ENCODE results near the gene CDYL.

CDYL gene

DNA sequence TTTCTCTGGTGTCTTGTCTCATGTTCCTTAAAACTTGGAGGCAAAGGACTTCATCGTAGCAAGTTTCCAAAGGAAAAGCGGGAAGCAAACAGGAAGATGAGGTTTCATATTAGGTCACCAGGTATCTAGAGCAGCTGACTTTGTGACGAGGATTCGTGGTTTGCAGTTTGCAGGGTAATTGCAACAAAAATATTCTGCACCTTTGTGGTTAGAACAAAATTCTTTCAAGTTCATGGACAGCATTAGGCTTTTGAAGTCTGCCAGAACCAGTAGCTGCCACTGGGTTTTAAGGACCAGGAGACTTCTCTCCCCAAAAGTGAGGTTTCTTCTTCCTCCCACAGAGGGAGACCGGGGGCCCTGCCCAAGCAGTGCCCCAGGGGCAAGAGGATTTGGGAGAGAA is 164.2 kb downstream of the CDYL start:
- DNase-seq, result no peak

DNA sequence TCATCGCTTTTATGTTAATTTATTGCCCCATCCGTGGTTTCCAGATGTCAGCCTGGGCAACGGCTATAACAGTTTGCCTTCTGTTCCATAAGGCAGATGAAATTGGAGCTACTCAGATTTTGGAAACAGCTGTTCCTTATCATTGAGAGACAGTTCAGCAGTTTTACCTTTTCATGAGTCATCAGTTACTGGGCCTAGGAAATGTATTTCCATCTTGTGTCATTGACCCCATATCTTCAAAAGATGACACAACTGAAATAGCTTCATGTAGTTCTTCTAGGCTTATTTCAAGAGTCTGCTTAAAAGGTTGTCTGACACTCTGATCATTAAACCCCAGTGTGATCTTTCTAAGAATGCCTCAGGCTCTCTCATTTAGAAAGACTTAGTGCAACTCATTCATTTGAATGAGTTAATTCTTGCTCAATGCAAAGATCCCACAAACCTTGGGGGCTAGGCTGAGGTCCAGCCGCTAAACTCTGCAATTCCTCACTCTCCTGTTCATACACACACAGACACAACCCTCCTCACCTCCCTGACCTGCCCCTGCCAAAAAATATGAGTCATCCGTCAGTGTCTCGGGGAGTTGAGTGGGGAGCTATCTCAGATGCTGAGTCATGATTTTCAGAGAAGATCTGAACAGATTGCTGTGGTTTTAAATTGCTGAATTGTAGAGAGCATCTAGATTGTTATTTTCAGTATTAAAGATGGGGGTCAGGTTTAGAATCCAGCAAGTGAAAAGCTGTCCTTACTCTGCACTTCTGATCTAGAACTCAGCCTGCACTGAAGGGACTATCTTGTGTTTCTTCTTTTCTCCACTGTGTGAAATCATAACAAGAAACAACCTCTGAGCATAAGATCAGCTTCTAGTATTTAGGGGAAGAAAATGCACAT is 165.8 kb downstream of the CDYL start:
- peak; percentile 83 for DNase-seq

DNA sequence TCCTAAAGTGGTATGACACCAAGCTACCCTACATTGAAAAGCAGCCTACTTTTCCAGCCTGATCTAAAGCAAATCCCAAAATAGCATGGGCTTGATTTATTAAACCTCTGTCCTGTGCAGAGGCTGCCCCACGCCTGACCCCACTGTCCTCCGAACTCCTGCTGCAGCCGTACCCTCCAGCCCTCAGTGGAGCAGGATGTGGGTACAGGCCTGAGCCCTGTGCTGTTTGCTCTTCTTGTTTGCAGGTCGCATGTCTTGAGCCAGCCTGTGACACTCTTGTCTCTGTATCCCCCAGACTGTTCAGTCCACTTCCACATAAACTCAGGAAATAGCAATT is 166.4 kb downstream of the CDYL start:
- DNase-seq, result no peak

DNA sequence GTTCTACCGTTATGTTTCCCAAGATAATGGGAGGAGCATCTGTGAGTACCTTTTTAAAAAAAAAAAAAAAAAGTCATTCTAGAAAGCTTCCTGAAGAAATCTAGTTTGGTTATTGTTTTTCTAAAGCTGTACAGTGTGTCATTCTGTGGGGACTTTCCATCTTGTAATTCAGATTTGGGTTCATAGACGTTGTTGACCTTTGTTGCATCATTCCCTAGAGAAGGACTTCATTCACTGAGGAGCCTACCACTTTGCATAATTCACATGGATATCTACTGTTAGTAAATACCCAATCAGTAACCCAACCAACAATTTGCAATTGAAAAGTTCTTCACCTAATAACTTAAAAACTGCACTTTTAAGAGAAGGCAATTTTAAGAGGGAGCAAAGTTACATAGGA is 167.5 kb downstream of the CDYL start:
- no peak for DNase-seq

DNA sequence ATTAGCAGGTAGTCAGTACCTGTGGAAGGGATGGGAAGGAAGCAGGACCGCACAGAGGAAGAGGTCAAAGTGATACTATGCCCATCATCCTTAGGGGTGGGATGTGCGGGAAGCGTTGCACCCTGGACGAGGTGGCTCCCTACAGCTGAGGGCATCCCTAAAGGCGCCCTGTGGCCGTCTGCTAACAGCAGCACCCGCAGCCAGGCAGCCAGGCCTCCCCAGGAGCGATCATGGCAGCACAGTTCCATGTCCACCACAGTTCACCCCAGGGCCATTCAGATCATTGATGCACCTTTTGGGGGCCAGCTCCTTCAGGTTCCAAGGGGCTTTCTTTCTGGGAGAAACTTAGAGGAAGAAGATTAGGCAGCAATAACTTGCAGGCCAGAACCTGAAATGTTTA is 168.1 kb downstream of the CDYL start:
- no peak for DNase-seq

DNA sequence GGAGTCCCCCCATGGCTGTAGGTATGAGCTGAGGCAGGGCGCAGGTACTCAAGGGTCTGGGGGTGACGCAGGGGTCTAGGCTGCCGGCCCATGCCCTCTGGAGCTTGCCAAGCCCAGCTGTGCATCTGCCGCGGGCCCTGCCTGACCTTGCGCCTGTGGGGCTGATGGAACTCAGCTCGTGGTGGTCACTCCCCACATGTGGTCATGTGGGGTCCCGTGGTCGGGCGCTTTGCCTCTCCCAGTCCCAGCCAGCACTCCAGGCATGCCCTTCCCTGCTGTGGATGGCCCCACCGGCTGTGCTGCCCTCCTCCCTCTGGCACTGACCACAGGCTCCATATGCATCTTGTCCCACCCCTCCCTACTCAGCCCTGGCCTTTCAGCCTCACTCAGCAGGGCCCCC is 170.3 kb downstream of the CDYL start:
- no peak for DNase-seq

DNA sequence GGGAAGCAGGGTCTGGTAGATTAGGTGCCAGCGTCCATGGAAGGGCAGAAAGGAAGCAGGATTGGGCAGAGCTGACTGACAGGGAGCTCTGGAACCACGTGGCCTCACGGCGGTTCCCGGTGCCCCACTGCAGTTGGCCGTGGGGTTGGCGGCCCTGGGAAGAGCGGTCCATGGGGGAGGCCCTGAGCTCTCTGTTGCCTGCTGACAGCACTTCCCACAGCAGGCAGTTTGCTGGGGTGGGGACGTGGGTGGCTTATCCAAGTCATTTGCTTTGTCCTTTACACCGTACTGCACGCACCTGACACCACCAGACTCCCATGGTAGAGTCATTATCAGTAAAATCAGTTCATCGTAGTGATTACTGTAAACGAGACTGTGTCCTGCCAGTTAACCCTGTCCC is 171.5 kb downstream of the CDYL start:
- no peak for DNase-seq

DNA sequence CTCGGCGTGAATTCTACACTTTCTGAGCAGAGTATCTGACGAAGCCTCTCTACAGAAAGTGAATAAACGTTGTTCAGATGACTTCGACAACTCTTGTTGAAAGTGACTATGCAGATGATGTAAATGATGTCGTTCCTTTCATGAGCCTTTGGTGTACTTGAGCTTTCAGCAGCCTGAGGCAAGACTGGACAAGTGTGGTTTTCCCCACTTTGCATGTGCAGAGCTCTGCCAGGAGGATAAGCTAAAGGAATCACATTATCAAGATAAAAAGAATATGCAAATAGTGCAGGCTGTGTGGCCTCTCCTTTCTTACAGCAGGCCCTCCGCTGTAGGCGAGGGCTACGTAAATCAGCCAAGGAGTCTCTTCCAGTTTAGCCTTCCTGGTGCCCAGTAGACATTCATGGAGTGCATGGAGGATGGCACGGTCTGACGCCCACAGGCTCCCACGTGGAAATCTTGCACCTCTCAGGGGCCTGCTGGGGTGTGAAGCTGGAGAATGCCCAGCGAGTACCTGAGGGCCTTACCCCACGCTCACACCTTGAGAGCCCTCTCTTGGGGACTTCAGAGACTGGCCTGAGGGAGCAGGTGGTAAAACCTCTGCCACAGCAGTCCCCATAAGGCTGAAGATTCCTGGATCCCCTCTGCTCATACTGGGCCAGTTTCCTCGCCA is 172.7 kb downstream of the CDYL start:
- DNase-seq, result no peak

DNA sequence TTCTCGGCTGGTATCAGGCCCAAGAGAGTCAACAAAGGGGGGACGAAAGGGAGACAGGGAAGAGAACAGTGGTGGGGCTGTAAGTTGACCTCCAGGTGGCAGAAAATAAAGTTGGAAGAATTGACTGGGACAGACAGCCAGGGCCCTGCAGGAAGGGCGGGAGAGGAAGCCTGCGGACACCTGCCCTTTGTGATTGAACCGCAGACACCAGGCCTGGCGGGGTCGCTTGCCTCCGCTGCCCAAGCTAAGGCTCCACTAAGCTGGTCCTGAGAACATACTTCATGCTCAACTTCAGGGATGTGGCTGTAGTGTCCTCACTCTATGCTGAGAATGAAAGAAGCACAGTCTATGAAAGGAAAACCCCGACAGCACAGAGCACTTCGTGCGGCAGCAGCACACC is 173.9 kb downstream of the CDYL start:
- DNase-seq, result no peak

DNA sequence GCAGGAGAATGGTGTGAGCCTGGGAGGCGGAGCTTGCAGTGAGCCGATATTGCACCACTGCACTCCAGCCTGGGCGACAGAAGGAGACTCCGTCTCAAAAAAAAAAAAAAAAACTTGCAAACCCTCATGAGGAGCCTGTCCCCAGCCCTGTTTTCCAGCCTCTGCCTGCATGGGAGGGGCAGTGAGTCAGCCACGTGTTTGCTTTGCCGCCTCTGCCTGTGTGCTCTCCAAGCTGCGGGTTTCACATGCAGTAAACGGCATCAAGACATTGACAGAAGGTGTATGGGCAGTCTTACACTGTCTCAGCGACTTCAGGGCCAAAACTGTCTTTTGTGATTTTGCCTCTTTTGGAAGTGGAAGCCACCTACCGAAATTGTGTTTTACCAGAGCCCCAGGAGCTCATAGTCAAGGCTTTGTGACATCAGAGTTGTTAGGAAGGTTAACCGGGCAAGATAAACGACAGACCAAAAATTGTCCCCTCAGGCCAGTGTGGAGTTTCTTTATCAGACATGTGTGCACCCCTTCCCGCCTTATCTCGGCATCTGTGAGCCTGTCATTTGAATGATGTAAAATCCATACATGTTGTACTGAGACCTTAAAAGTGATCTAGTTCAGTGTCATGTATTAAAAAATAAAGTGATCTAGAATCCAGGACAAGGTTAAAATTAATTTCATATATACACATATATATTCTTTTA is 174.8 kb downstream of the CDYL start:
- no peak for DNase-seq

DNA sequence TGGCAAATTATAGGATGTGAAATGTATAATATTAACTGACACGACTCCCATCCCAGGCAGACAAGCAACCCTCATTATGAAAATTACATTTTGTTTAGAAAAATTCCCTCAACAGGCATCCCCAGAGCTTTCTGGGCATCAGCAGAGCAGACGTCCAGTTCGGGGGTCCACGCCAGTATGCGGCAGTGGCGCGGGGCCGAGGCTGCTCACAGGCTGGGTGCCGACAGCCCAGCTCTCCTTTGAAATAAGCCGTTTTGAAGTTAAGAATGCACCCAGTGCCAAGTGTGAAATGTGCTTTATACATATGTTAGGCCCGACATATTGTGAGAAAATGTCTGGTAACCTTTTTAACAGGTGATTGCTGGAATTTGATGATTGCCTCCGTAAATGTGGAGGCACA is 177.2 kb downstream of the CDYL start:
- DNase-seq, result no peak

DNA sequence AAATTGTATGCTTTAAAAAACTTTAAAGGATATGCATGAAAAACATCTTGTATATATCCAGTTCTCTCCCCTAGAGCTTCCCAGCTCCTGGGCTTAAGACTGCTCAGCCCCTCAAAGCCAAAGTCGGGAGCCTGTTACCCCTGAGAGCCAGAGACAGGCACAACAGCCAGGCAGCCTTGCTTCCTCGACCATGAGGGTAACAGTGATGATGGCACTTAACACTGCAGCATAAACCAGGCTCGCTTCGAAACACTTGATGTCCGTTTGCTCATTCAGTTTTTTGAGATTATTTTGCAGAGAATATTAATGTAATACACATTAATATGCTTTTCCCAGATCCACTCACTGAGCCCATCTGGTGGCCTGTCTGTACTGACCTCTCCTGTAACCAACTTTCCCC is 180.4 kb downstream of the CDYL start:
- no peak for DNase-seq

DNA sequence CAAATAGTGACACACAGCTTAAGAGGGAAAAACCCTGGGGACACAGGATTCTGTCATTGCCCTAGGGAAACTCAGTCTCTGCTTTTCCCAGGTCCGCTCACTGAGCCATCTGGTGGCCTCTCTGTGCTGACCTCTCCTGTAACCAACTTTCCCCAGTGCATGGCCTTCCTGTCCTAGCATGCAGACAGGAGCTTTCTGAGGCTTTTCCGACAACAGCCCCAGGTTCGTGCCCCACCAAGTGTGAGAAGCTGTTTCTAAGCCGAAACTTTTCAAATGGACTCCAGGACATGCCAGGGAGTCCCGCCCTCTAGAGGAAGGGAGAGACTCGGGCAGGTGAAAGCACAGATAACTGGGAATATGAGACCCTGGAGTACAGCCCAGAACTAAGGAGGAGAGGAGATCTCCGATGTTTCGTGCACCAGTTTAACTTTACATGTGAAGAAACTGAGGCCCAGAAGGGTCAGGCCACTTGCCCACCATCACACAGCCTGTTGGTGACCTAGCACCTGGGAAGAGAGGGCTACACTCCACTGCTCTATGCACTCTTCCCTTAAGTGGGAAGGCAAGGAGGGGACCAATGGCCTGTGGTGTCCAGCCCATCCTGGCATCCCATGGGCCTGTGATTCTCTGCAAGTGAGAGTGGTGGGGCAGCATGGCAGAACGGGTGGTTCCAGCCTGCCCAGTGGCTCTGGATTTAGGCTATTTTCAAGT is 181.5 kb downstream of the CDYL start:
- DNase-seq, result peak; percentile 14

DNA sequence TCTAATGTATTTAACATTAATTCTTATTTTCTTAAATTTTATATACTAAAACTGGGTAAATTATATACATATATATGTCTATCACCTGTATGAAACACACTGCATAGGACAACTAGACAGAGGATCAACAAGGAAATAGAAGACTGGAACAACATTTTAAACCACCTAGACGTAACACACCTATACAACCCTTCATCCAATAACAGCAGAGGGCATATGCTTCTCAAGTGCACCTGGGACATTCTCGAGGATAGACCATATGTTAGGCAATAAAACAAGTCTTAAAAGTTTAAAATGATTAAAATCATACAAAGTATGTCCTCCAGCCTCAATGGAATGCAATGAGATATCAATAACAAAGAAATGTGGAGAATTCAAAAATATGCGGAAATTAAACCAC is 182.4 kb downstream of the CDYL start:
- DNase-seq, result no peak

DNA sequence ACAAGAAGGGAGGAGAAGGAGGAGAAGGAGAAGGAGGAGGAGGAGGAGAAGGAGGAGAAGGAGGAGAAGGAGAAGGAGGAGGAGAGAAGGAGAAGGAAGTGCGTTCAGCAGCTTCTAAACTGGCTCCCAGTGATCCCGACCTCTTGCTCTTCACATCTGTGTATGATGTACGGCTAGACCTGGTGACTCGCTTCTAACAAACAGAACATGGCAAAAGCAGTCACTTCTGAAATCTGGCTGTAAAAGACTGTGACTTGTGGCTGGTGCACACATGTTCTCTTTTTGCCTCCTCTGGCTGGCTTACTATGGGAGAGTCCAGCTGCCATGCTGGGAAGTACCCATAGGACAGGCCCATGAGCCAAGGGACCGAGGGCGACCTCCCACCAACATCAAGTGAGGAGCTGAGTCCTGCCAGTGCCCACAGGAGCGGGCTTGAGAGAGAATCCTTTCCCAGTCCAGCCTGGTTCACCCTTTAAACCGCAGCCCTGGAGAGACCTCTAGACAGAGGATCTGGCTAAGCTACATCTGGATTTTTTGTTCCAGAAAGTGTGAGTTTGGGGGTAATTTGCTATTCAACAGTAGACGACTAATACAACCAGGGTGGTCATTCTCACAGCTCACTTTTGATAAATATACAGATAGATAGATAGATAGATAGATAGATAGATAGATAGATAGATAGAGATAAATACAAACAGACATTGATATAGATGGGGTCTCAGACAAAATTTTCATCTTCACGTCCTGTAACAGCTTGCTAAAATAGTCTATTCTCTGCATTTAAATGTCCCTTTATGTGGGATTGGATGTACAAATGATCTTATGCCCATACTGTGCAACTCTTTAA is 185.3 kb downstream of the CDYL start:
- DNase-seq, result no peak

DNA sequence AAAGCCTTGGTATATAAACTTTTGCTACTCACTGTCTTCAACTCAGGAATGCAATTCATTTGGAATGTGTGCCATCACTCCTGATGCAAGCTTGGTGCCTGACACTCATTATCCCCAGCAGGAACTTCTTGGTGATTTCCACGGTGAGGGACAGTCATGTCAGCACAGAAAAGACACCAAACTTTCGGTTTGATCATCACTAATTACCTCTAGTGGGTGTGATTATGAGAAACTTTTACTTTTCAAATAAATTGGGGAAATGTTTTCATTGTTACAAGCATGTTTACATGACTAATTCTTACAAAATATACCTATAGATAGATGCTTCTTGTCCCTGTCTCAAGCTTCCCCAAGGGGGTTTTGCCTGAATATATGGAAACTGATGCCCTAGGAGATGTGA is 186.7 kb downstream of the CDYL start:
- no peak for DNase-seq

DNA sequence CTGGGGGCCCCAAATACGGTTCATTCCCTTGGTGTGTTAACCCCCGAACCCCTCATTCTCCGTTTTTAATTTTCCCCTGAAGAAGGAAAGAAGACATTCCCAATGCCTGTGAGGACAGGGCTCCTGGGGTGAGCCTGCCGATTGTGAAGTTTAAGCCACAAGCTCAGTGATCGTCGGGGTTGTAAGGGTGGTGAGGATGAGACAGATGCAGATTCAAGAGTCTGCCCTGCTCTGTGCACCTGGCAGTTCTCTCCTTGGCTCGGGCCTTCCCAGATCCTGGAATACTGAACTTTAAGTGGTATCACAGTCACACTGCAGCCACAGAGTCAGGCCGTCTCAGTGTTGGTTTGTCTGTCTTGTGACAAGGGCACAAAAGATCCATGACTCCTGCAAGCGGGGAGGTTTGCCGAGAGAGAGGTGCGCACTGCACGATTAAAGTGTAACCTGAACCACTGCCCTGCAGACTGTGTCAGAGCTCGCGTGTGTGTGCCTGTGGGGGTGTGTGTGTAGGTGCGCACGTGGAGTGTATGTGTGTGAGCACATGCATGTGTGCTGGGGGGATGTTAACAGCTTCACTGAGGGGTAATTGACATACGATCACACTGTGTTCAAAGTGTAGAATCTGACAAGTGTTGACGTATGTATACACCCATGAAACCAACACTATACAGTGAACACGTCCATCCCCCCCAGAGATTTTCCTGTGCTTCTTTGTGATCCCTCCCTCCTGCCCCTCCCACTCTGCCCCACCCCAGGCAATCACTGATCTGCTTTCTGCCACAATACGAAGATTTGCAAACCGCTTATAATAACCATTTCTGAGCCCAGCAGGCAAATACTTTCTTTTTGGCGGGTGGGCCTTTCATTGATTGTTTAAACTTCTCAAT is 188.7 kb downstream of the CDYL start:
- DNase-seq, result no peak

DNA sequence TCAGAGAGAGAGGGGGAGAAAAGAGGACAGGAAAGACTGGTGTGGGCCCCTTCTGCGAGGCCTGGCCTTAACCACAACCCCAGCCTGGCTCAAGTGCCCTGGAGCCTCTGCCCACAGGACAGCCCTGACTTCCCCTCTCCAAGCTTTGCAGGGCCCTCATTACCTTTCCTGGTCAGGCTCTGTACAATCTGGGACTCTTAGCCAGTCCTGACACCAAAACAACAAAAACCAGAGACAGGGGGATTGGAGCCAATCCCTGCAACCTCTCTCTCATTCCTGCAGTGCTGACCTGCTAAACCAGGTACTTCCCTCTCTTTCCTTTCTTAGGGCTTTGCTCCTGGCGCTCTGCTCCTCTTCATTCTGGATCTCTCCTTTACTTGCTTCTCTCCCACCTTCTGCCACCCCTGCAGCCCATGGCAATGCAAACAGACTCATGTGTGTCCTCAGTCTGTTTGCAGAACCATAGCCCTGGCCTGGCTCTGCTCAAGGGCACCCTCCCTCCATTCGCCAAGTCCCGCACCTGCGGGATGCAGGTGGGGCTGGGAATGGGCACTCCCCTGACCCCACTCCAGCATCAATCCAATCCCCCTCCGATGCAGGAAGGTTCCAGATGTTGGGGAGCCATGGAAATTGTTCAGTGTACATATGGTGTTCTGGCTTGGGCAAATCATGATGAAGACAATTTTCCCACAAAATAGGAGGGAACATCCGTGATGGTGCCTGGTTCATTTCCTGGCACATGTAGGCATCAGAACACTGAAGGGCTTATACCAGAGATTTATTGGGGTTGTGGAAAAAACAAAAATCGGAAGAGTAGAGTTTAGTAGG is 189.6 kb downstream of the CDYL start:
- DNase-seq, result no peak

DNA sequence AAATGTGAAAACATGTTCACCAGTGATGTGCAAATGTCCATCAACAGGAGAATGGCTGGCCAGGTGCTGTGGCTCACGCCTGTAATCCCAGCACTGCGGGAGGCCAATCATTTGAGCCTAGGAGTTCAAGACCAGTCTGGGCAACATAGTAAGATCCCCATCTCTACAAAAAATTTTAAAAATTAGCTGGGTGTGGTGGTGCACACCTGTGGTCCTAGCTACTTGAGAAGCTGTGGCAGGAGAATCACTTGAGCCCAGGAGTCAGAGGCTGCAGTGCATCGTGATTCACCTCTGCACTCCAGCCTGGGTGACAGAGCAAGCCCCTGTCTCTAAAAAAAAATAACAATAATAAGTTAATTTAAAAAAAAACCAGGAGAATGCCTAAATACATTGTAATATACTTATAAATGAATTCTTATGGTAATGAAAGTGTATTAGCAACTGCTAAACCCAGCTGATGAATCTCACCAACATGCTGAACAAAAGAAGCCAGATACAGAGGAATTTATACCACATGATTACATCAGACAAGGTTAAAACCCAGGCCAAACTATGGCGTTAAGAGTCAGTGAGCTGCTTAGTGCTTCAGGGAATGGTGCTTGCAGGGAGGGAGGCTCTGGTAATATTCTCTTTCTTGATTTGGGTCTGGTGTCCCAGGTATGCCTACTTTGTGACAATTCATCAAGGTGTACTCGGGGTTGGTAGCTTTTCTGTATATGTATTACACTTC is 191.3 kb downstream of the CDYL start:
- DNase-seq, result no peak

Measured in OCI-M1 (cell line).